Measurements from ENCODE around the gene PADI1.

GRCh38 chr1:17286646-17287045 is 81.7 kb downstream of the PADI1 start:
- TF ChIP-seq, protein P1, sequence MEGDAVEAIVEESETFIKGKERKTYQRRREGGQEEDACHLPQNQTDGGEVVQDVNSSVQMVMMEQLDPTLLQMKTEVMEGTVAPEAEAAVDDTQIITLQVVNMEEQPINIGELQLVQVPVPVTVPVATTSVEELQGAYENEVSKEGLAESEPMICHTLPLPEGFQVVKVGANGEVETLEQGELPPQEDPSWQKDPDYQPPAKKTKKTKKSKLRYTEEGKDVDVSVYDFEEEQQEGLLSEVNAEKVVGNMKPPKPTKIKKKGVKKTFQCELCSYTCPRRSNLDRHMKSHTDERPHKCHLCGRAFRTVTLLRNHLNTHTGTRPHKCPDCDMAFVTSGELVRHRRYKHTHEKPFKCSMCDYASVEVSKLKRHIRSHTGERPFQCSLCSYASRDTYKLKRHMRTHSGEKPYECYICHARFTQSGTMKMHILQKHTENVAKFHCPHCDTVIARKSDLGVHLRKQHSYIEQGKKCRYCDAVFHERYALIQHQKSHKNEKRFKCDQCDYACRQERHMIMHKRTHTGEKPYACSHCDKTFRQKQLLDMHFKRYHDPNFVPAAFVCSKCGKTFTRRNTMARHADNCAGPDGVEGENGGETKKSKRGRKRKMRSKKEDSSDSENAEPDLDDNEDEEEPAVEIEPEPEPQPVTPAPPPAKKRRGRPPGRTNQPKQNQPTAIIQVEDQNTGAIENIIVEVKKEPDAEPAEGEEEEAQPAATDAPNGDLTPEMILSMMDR (conservative IDR thresholded peaks at IDR 0.05 in 1 of 2, IDR thresholded peaks at IDR 0.05 in 1 of 2; ENCODE audit: extremely low read depth in 1 of 2, insufficient read depth in 1 of 2, low read depth in 1 of 2, low read length in 2 of 2), result no peak
- TF ChIP-seq EZH2 (IDR thresholded peaks at IDR 0.05; ENCODE audit: borderline replicate concordance, low read length), result no peak

All from mammary epithelial cell (primary cell).